ENCODE data around the gene MAPK13.
"Not testable (repeated sequence)": the region's sequence is repeated elsewhere in the genome, so short reads cannot be mapped to it uniquely, and the experiment has no call there.

Gene MAPK13

GRCh38 chr6:36120539-36120938, 9.8 kb upstream of the MAPK13 start:
- no peaks in the 10 kb centered on the region for H3K27me3 ChIP-seq (ENCODE audit: control insufficient read depth in 2 of 2, insufficient read depth in 2 of 2, low read length in 2 of 2)
- H3K4me3 ChIP-seq (ENCODE audit: low read length in 2 of 2): peak overlapping the region; percentile 31 to 61
- H3K9ac ChIP-seq (ENCODE audit: low read depth in 1 of 2, low read length in 2 of 2): peak overlapping the region; percentile 60 to 69
- peaks cover 0 to 4% of the 10 kb centered on the region in 2 donors for H3K36me3 ChIP-seq (ENCODE audit: control insufficient read depth in 2 of 2, insufficient read depth in 2 of 2, low read length in 2 of 2)
- peak overlapping the region; percentile 92 to 95 for H3K27ac ChIP-seq (ENCODE audit: low read depth in 2 of 2, low read length in 2 of 2)
- H3K4me1 ChIP-seq (ENCODE audit: control insufficient read depth in 2 of 2, insufficient read depth in 2 of 2, low read length in 2 of 2): peaks cover 28 to 30% of the 10 kb centered on the region in 2 donors
- no peaks in the 10 kb centered on the region for H3K9me3 ChIP-seq (ENCODE audit: control insufficient read depth in 2 of 2, low read length in 2 of 2)

GRCh38 chr6:36120979-36121786, 9.1 kb upstream of the MAPK13 start:
- peak overlapping the region; percentile 92 to 95 for H3K27ac ChIP-seq (ENCODE audit: low read depth in 2 of 2, low read length in 2 of 2)
- H3K4me1 ChIP-seq (ENCODE audit: control insufficient read depth in 2 of 2, insufficient read depth in 2 of 2, low read length in 2 of 2): peaks cover 26 to 30% of the 10 kb centered on the region in 2 donors
- H3K9ac ChIP-seq (ENCODE audit: low read depth in 1 of 2, low read length in 2 of 2): peak overlapping the region; percentile 63 to 69
- no peaks in the 10 kb centered on the region for H3K27me3 ChIP-seq (ENCODE audit: control insufficient read depth in 2 of 2, insufficient read depth in 2 of 2, low read length in 2 of 2)
- no peaks in the 10 kb centered on the region for H3K9me3 ChIP-seq (ENCODE audit: control insufficient read depth in 2 of 2, low read length in 2 of 2)
- peak overlapping the region; percentile 31 to 61 for H3K4me3 ChIP-seq (ENCODE audit: low read length in 2 of 2)
- peaks cover 0 to 4% of the 10 kb centered on the region in 2 donors for H3K36me3 ChIP-seq (ENCODE audit: control insufficient read depth in 2 of 2, insufficient read depth in 2 of 2, low read length in 2 of 2)

DNA sequence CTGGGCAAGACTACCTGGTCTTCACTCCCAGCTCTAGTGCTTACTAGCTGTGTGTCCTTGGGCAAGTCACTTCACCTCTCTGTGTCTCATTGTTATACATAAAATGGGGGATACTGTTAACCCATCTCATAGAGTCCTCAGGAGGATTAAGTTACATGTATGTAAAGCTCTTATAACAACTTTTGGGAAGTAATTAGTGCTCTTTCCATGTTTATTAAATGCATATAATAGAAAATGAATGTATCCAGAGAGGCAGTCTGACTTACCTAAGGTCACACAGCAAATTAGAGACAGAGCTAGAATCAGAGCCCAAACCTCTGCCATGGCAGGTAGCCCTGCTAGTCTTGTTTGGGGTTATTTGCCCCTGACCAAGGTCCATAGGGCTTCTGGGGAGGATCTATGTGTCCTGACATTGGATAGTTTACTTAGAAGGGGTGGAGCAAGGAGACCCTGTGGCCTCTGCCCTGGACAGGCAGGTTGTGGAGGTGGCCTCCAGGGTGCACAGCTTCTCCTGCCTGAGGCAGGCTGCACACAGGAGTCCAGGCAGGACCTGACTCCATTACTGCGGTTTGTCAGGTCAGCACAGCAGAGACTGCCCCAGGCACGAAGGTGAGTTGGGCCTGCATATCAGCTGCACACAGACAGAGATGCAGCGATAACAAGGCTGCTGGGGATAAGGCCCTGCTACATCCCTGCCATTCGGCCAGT, 8.4 kb upstream of the MAPK13 start:
- peaks cover 0 to 3% of the 10 kb centered on the region in 2 donors for H3K36me3 ChIP-seq (ENCODE audit: control insufficient read depth in 2 of 2, insufficient read depth in 2 of 2, low read length in 2 of 2)
- H3K4me3 ChIP-seq (ENCODE audit: low read length in 2 of 2): no peak overlapping the region
- no peaks in the 10 kb centered on the region for H3K9me3 ChIP-seq (ENCODE audit: control insufficient read depth in 2 of 2, low read length in 2 of 2)
- H3K4me1 ChIP-seq (ENCODE audit: control insufficient read depth in 2 of 2, insufficient read depth in 2 of 2, low read length in 2 of 2): peaks cover 26 to 27% of the 10 kb centered on the region in 2 donors
- peak overlapping the region; percentile 92 to 95 for H3K27ac ChIP-seq (ENCODE audit: low read depth in 2 of 2, low read length in 2 of 2)
- peak overlapping the region; percentile 63 to 69 for H3K9ac ChIP-seq (ENCODE audit: low read depth in 1 of 2, low read length in 2 of 2)
- H3K27me3 ChIP-seq (ENCODE audit: control insufficient read depth in 2 of 2, insufficient read depth in 2 of 2, low read length in 2 of 2): no peaks in the 10 kb centered on the region

DNA sequence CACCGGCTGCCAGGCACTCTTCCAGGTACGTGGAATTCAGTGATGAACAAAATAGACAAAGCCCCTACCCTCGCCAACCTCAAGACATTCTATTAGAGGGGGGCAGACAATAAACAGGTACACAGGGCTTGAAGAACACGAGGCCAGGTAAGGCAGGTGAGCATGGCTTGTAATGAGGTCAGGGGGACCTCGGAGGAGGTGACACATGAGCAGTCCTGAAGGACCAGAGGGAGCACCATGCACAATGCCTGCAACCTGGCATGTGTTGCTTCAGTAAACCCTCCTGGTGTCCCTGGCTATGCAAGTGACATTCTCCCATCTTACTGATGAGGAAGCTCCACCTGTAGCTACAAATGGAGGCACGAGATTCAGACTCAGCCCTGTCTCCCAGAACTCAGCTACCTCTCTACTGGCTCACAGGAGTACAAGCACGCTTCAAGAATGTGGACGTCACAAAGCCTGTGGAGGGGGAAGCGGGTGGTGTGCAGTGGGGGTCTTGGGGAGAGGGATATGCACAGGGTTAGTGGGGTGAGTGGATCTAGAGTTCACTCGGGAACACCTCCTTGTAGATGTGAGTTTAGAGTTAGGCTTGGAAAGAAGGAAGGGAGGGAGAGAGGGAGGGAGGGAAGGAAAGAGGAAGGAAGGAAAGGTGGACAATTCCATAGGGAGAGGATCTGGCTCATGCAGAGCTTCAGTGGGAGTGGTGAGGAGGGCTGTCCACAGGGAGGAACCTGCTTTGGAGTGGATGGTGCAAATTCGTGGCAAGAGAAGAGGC, 7.6 kb upstream of the MAPK13 start:
- H3K9me3 ChIP-seq (ENCODE audit: control insufficient read depth in 2 of 2, low read length in 2 of 2): no peaks in the 10 kb centered on the region
- no peak overlapping the region for H3K4me3 ChIP-seq (ENCODE audit: low read length in 2 of 2)
- no peaks in the 10 kb centered on the region for H3K36me3 ChIP-seq (ENCODE audit: control insufficient read depth in 2 of 2, insufficient read depth in 2 of 2, low read length in 2 of 2)
- peaks cover 26 to 27% of the 10 kb centered on the region in 2 donors for H3K4me1 ChIP-seq (ENCODE audit: control insufficient read depth in 2 of 2, insufficient read depth in 2 of 2, low read length in 2 of 2)
- H3K27me3 ChIP-seq (ENCODE audit: control insufficient read depth in 2 of 2, insufficient read depth in 2 of 2, low read length in 2 of 2): no peaks in the 10 kb centered on the region
- H3K27ac ChIP-seq (ENCODE audit: low read depth in 2 of 2, low read length in 2 of 2): no peak overlapping the region
- H3K9ac ChIP-seq (ENCODE audit: low read depth in 1 of 2, low read length in 2 of 2): no peak overlapping the region

- H3K4me1 ChIP-seq (ENCODE audit: control insufficient read depth in 2 of 2, insufficient read depth in 2 of 2, low read length in 2 of 2): peaks cover 23 to 27% of the 10 kb centered on the region in 2 donors
- no peaks in the 10 kb centered on the region for H3K36me3 ChIP-seq (ENCODE audit: control insufficient read depth in 2 of 2, insufficient read depth in 2 of 2, low read length in 2 of 2)
- H3K4me3 ChIP-seq (ENCODE audit: low read length in 2 of 2): no peak overlapping the region
- peak overlapping the region; percentile 3 to 40 for H3K27ac ChIP-seq (ENCODE audit: low read depth in 2 of 2, low read length in 2 of 2)
- no peaks in the 10 kb centered on the region for H3K27me3 ChIP-seq (ENCODE audit: control insufficient read depth in 2 of 2, insufficient read depth in 2 of 2, low read length in 2 of 2)
- H3K9me3 ChIP-seq (ENCODE audit: control insufficient read depth in 2 of 2, low read length in 2 of 2): no peaks in the 10 kb centered on the region
- H3K9ac ChIP-seq (ENCODE audit: low read depth in 1 of 2, low read length in 2 of 2): peak overlapping the region in 1 of 2 donors; percentile 21
Observed at GRCh38 chr6:36123270-36124139, 6.8 kb upstream of the MAPK13 start.

- H3K27ac ChIP-seq (ENCODE audit: low read depth in 2 of 2, low read length in 2 of 2); H3K27me3 ChIP-seq (ENCODE audit: control insufficient read depth in 2 of 2, insufficient read depth in 2 of 2, low read length in 2 of 2); H3K36me3 ChIP-seq (ENCODE audit: control insufficient read depth in 2 of 2, insufficient read depth in 2 of 2, low read length in 2 of 2); H3K4me3 ChIP-seq (ENCODE audit: low read length in 2 of 2); H3K9ac ChIP-seq (ENCODE audit: low read depth in 1 of 2, low read length in 2 of 2); H3K9me3 ChIP-seq (ENCODE audit: control insufficient read depth in 2 of 2, low read length in 2 of 2): not testable (repeated sequence)
- H3K4me1 ChIP-seq (ENCODE audit: control insufficient read depth in 2 of 2, insufficient read depth in 2 of 2, low read length in 2 of 2): peaks cover 22 to 28% of the 10 kb centered on the region in 2 donors
Observed at GRCh38 chr6:36124346-36124745, 6.0 kb upstream of the MAPK13 start.

GRCh38 chr6:36124881-36125280, 5.4 kb upstream of the MAPK13 start:
- Histone ChIP-seq H3K27me3 (ENCODE audit: control insufficient read depth in 2 of 2, insufficient read depth in 2 of 2, low read length in 2 of 2) (no peaks in the 10 kb centered on the region), H3K4me3 (ENCODE audit: low read length in 2 of 2) (no peak overlapping the region), H3K4me1 (ENCODE audit: control insufficient read depth in 2 of 2, insufficient read depth in 2 of 2, low read length in 2 of 2) (peaks cover 24 to 31% of the 10 kb centered on the region in 2 donors), H3K36me3 (ENCODE audit: control insufficient read depth in 2 of 2, insufficient read depth in 2 of 2, low read length in 2 of 2) (no peaks in the 10 kb centered on the region), H3K9me3 (ENCODE audit: control insufficient read depth in 2 of 2, low read length in 2 of 2) (no peaks in the 10 kb centered on the region), H3K9ac (ENCODE audit: low read depth in 1 of 2, low read length in 2 of 2) (no peak overlapping the region), H3K27ac (ENCODE audit: low read depth in 2 of 2, low read length in 2 of 2) (no peak overlapping the region)

- H3K9me3 ChIP-seq (ENCODE audit: control insufficient read depth in 2 of 2, low read length in 2 of 2): no peaks in the 10 kb centered on the region
- no peaks in the 10 kb centered on the region for H3K36me3 ChIP-seq (ENCODE audit: control insufficient read depth in 2 of 2, insufficient read depth in 2 of 2, low read length in 2 of 2)
- H3K4me3 ChIP-seq (ENCODE audit: low read length in 2 of 2): no peak overlapping the region
- no peak overlapping the region for H3K27ac ChIP-seq (ENCODE audit: low read depth in 2 of 2, low read length in 2 of 2)
- no peak overlapping the region for H3K9ac ChIP-seq (ENCODE audit: low read depth in 1 of 2, low read length in 2 of 2)
- no peaks in the 10 kb centered on the region for H3K27me3 ChIP-seq (ENCODE audit: control insufficient read depth in 2 of 2, insufficient read depth in 2 of 2, low read length in 2 of 2)
- peaks cover 21 to 29% of the 10 kb centered on the region in 2 donors for H3K4me1 ChIP-seq (ENCODE audit: control insufficient read depth in 2 of 2, insufficient read depth in 2 of 2, low read length in 2 of 2)
Observed at GRCh38 chr6:36125575-36125974, 4.7 kb upstream of the MAPK13 start.

DNA sequence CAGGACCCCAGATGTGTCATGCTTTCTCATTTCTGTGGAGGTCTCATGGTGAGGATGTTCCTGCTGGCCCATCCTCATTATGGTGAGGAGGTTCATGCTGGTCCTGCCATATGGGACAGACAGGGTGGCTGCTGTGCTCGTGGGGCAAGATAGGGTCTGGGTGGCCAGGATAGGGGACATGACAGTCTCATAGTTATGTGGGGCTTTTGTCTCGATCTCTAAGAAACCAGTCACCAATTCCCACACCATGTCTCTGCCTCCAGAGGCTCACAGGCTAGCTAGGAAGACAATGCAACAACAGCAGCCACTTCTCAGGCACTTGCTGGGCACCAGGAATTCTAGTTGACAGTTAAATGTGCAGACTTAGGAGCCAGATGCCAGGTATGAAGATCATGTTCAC, 4.2 kb upstream of the MAPK13 start:
- H3K27ac ChIP-seq (ENCODE audit: low read depth in 2 of 2, low read length in 2 of 2): no peak overlapping the region
- no peaks in the 10 kb centered on the region for H3K27me3 ChIP-seq (ENCODE audit: control insufficient read depth in 2 of 2, insufficient read depth in 2 of 2, low read length in 2 of 2)
- no peaks in the 10 kb centered on the region for H3K9me3 ChIP-seq (ENCODE audit: control insufficient read depth in 2 of 2, low read length in 2 of 2)
- no peak overlapping the region for H3K4me3 ChIP-seq (ENCODE audit: low read length in 2 of 2)
- H3K36me3 ChIP-seq (ENCODE audit: control insufficient read depth in 2 of 2, insufficient read depth in 2 of 2, low read length in 2 of 2): no peaks in the 10 kb centered on the region
- peaks cover 16 to 24% of the 10 kb centered on the region in 2 donors for H3K4me1 ChIP-seq (ENCODE audit: control insufficient read depth in 2 of 2, insufficient read depth in 2 of 2, low read length in 2 of 2)
- no peak overlapping the region for H3K9ac ChIP-seq (ENCODE audit: low read depth in 1 of 2, low read length in 2 of 2)

Measured in mucosa of rectum (tissue), 2 donors.